WTC11 (cell line): Measurements from ENCODE around the gene DBNL.
"Not testable (repeated sequence)": the region's sequence is repeated elsewhere in the genome, so short reads cannot be mapped to it uniquely, and the experiment has no call there.

Experiments used
- ATF2 ChIP-seq: sonication (generic); formaldehyde crosslinking; IDR thresholded peaks from 2 replicates; pipeline ENCODE4 v1.8.1; 2022; ENCODE audit warnings: low read depth, missing genetic modification reagents, borderline replicate concordance
- CTCF ChIP-seq: fragments of 200-600 bp; IDR thresholded peaks from 2 replicates; pipeline ENCODE4 v1.8.0; 2022; ENCODE audit warnings: antibody characterized with exemption
- E2F1 ChIP-seq: sonication (generic); formaldehyde crosslinking; IDR thresholded peaks from 2 replicates; pipeline ENCODE4 v1.8.0; 2022; ENCODE audit warnings: mild to moderate bottlenecking, missing genetic modification reagents
- E2F4 ChIP-seq: sonication (generic); formaldehyde crosslinking; IDR thresholded peaks from 2 replicates; pipeline ENCODE4 v1.8.1; 2022; ENCODE audit warnings: low read depth, mild to moderate bottlenecking, moderate library complexity, missing genetic modification reagents, borderline replicate concordance
- NFE2L1 ChIP-seq: sonication (generic); formaldehyde crosslinking; IDR thresholded peaks from 2 replicates; pipeline ENCODE4 v1.8.1; 2023; ENCODE audit warnings: missing genetic modification reagents
- NFYB ChIP-seq: sonication (generic); formaldehyde crosslinking; conservative IDR thresholded peaks from 2 replicates; pipeline ENCODE4 v1.8.0; 2022; ENCODE audit warnings: low read depth, missing genetic modification reagents
- RELA ChIP-seq: sonication (generic); formaldehyde crosslinking; IDR thresholded peaks from 2 replicates; pipeline ENCODE4 v1.8.1; 2022; ENCODE audit warnings: missing genetic modification reagents, mild to moderate bottlenecking, borderline replicate concordance
- SP1 ChIP-seq: sonication (generic); formaldehyde crosslinking; conservative IDR thresholded peaks from 2 replicates; pipeline ENCODE4 v1.8.1; 2022; ENCODE audit warnings: missing genetic modification reagents
- ZSCAN18 ChIP-seq: fragments of 250-450 bp; sonication (Bioruptor Pico); IDR thresholded peaks from 2 replicates; pipeline ENCODE4 v2.1.2; 2022; ENCODE audit warnings: mild to moderate bottlenecking, moderate library complexity

GRCh38 chr7:44031319-44031718, 13.2 kb upstream of the DBNL start:
- not testable (repeated sequence) for TF ChIP-seq E2F1 (CRISPR knock-in tag); RELA (CRISPR knock-in tag); NFYB (CRISPR knock-in tag); ATF2; SP1; NFE2L1 (CRISPR knock-in tag); ZSCAN18; CTCF; E2F4 (CRISPR knock-in tag)
